B cell (primary cell): Measurements from ENCODE around the gene ARID3A. TPM values are rescaled to one million over a fixed set of nuclear protein-coding genes. Genes with fewer than 3 reads are reported as not detected.

ENCODE experiments used
- ATAC-seq: fragments of 200-7000 bp; cut with Tn5 transposase; one replicate; pipeline ENCODE4 v1.10.0; 2021; ENCODE audit warnings: low read depth, mild to moderate bottlenecking, moderate number of reproducible peaks, moderate library complexity
- CTCF ChIA-PET: fragments of 350-600 bp; sonication (Branson Sonifier 250); formaldehyde crosslinking; loops from one replicate; lab custom pipeline; 2021; ENCODE audit warnings: antibody characterized with exemption, inconsistent platforms; lab: Charles Lee
- POLR2A ChIA-PET: fragments of 350-600 bp; sonication (Branson Sonifier 250); formaldehyde crosslinking; loops from one replicate; lab custom pipeline; 2021; ENCODE audit warnings: antibody characterized with exemption; lab: Charles Lee
- DNase-seq: peaks from one replicate; pipeline ENCODE4 v3.0.0; 2013
- H2AFZ ChIP-seq: 2 replicates; pipeline ENCODE4 v1.6.1; 2012; ENCODE audit warnings: mild to moderate bottlenecking, low read depth, low read length; ENCODE audit not compliant: insufficient read depth, poor library complexity, severe bottlenecking
- H3K27ac ChIP-seq, 2 donors: 1 replicate in 1 of 2; 2 replicates in 1 of 2; pipeline ENCODE4 v1.5.1; 2012 to 2013; ENCODE audit warnings: low read length in 2 of 2, mild to moderate bottlenecking in 2 of 2, moderate library complexity in 1 of 2
- H3K27me3 ChIP-seq, 4 experiments: fragments of 200-600 bp in 1 of 4; sonication (generic) in 1 of 4; replicated peaks in 1 of 4; 1 replicate in 2 of 4; 2 replicates in 2 of 4; pipeline versions ENCODE4 v1.6.1 to v1.7.0; 2013 to 2016; ENCODE audit warnings: low read length in 3 of 4, mild to moderate bottlenecking in 2 of 4, mixed read lengths in 1 of 4, moderate library complexity in 1 of 4; ENCODE audit not compliant: insufficient read depth in 4 of 4, control insufficient read depth in 3 of 4; ENCODE audit errors: control extremely low read depth in 1 of 4
- H3K36me3 ChIP-seq, 2 experiments: replicated peaks in 1 of 2; 1 replicate in 1 of 2; 2 replicates in 1 of 2; pipeline versions ENCODE4 v1.6.1 to v1.7.1; 2013; ENCODE audit warnings: low read length in 1 of 2; ENCODE audit not compliant: insufficient read depth in 2 of 2, control insufficient read depth in 1 of 2; ENCODE audit errors: control extremely low read depth in 1 of 2, extremely low read depth in 1 of 2
- H3K4me1 ChIP-seq, 2 donors: fragments of 200-600 bp in 1 of 2; sonication (generic) in 1 of 2; 1 replicate in 1 of 2; 2 replicates in 1 of 2; pipeline versions ENCODE4 v1.5.1 to v1.6.1; 2013 to 2017; ENCODE audit warnings: low read length in 2 of 2; ENCODE audit not compliant: control insufficient read depth in 2 of 2, insufficient read depth in 2 of 2
- H3K4me2 ChIP-seq: replicated peaks from 2 replicates; pipeline ENCODE3; 2012; ENCODE audit warnings: mild to moderate bottlenecking, low read depth, low read length; ENCODE audit not compliant: poor library complexity, severe bottlenecking
- H3K4me3 ChIP-seq, 5 experiments: fragments of 200-600 bp in 1 of 5; sonication (generic) in 1 of 5; 1 replicate in 3 of 5; 2 replicates in 2 of 5; pipeline versions ENCODE4 v1.5.1 to v1.7.0; 2011 to 2016; ENCODE audit warnings: low read length in 4 of 5, mild to moderate bottlenecking in 4 of 5, low read depth in 2 of 5, control low read depth in 1 of 5, moderate library complexity in 1 of 5; ENCODE audit not compliant: insufficient read depth in 1 of 5; ENCODE audit errors: control extremely low read depth in 1 of 5, extremely low read depth in 1 of 5
- H3K79me2 ChIP-seq: fragments of 200-600 bp; sonication (generic); one replicate; pipeline ENCODE4 v1.6.0; 2016; ENCODE audit warnings: low read length; ENCODE audit not compliant: control insufficient read depth, insufficient read depth
- H3K9ac ChIP-seq: fragments of 200-600 bp; sonication (generic); 2 replicates; pipeline ENCODE4 v1.6.1; 2017; ENCODE audit warnings: mild to moderate bottlenecking, low read length, moderate library complexity
- H3K9me3 ChIP-seq, 3 donors: one replicate each; pipeline versions ENCODE4 v1.6.1 to v1.7.1; 2013; ENCODE audit warnings: low read length in 2 of 3; ENCODE audit not compliant: control insufficient read depth in 2 of 3, insufficient read depth in 1 of 3; ENCODE audit errors: control extremely low read depth in 1 of 3
- H4K20me1 ChIP-seq: 2 replicates; pipeline ENCODE4 v1.6.0; 2012; ENCODE audit warnings: mild to moderate bottlenecking, low read length; ENCODE audit not compliant: insufficient read depth, control insufficient read depth, poor library complexity, severe bottlenecking
- H3K27ac Mint-ChIP-seq: one replicate; pipeline ENCODE4 v1.8.0; 2021; ENCODE audit warnings: mixed read lengths
- H3K27me3 Mint-ChIP-seq: one replicate; pipeline ENCODE4 v1.8.0; 2021; ENCODE audit warnings: mixed read lengths
- H3K4me1 Mint-ChIP-seq: one replicate; pipeline ENCODE4 v1.8.0; 2021; ENCODE audit warnings: mixed read lengths
- H3K4me3 Mint-ChIP-seq: one replicate; pipeline ENCODE4 v1.8.0; 2021; ENCODE audit warnings: mixed read lengths
- H3K9me3 Mint-ChIP-seq: one replicate; pipeline ENCODE4 v1.8.0; 2022; ENCODE audit warnings: mixed read lengths; ENCODE audit not compliant: insufficient read depth
- CTCF ChIP-seq: fragments of 200-600 bp; IDR thresholded peaks from one replicate; pipeline ENCODE4 v1.8.0; 2022; ENCODE audit warnings: antibody characterized with exemption, mild to moderate bottlenecking
- EZH2 ChIP-seq: IDR thresholded peaks from 2 replicates; pipeline ENCODE4 v1.6.1; 2012; ENCODE audit warnings: borderline replicate concordance, low read depth, mild to moderate bottlenecking, moderate library complexity, low read length; ENCODE audit not compliant: insufficient read depth, poor library complexity, severe bottlenecking
- WGBS: methylation state at CpG from one replicate; pipeline ENCODE4 v1.1.5; 2013; ENCODE audit warnings: missing lambda C conversion rate; ENCODE audit not compliant: insufficient coverage; 5-methylcytosine and 5-hydroxymethylcytosine counted together
- intact Hi-C: fragments of 100-400 bp; cut with micrococcal nuclease; formaldehyde crosslinking; loops from one replicate; pipeline ENCODE4 v1.10.0; 2022
- polyA plus RNA-seq: library from polyadenylated mRNA; depleted of rRNA; stranded (reverse); fragments of >200 nt; gene quantifications from 2 replicates; pipeline ENCODE4 v1.2.3, GENCODE V29; 2012
- total RNA-seq, 2 donors: library from RNA; stranded (reverse); fragments of 120-200 nt in 1 of 2; gene quantifications; 1 replicate in 1 of 2; 2 replicates in 1 of 2; pipeline versions ENCODE4 v1.2.3 to v1.2.4, GENCODE V29; 2013 to 2022

ARID3A gene
- total and polyA plus RNA-seq, 2 donors (not counting 1 experiment from before 2014, with no cell fraction given) = 22.9 to 60.5 TPM

DNA sequence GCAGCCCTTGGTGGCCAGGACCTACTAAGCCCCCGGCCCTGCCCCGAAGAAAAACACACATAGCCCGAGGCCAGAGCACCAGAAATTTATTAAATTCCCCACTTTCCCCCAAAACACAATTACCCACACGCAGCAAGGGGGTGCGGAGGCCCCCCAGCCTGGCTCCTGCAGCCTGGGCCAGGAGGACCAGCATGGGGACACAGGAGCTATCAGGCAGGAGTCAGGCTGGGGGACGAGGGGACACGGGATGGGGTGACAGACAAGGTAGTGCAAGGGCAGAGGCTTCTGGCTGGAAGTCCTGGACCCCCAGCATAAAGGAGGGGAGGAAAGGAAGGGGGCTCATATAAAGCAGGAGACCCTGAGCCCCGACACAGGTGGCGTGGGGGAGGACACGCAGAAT, 29.4 kb upstream of the ARID3A start:
- intact Hi-C loops = no loop called here
- Histone ChIP-seq H3K36me3 (peaks cover 0 to 39% of the 10 kb centered on the region in 2 experiments), H3K9me3 (no peaks in the 10 kb centered on the region), H2AFZ (no peak overlapping the region), H3K27me3 (no peaks in the 10 kb centered on the region), H3K4me1 (peaks cover 5 to 25% of the 10 kb centered on the region in 2 donors), H3K4me3 (no peak overlapping the region), H3K79me2 (peaks cover 19% of the 10 kb centered on the region), H3K27ac (no peak overlapping the region), H3K4me2 (no peak overlapping the region), H4K20me1 (peaks cover 46% of the 10 kb centered on the region), H3K9ac (no peak overlapping the region)
- no peaks in the 10 kb centered on the region for H3K27me3 Mint-ChIP-seq
- 89% methylated on average over 6 of the region's 10 CpGs for WGBS
- DNase-seq = no peak
- CTCF ChIA-PET = interaction anchor here (1.5 kb wide), 1 partner anchor 11 kb away, joined by 4 read pairs; no protein-coding TSS in a partner anchor
- peak overlapping the region; percentile 32 for H3K27ac Mint-ChIP-seq
- H3K4me1 Mint-ChIP-seq = peaks cover 25% of the 10 kb centered on the region
- no peak overlapping the region for H3K4me3 Mint-ChIP-seq
- POLR2A ChIA-PET = interaction anchor here (1.8 to 2.0 kb wide), 2 partner anchors 10 to 12 kb away, joined by 4 to 9 read pairs; no protein-coding TSS in a partner anchor
- no peak for ATAC-seq
- no peaks in the 10 kb centered on the region for H3K9me3 Mint-ChIP-seq
- TF ChIP-seq CTCF = no peak
- no peak for TF ChIP-seq EZH2

GRCh38 chr19:896999-897398, 28.8 kb upstream of the ARID3A start:
- H3K4me1 Mint-ChIP-seq = peaks cover 25% of the 10 kb centered on the region
- Histone ChIP-seq H3K27ac (no peak overlapping the region), H3K4me3 (no peak overlapping the region), H3K27me3 (no peaks in the 10 kb centered on the region), H3K79me2 (peaks cover 20% of the 10 kb centered on the region), H3K9me3 (no peaks in the 10 kb centered on the region), H2AFZ (no peak overlapping the region), H3K36me3 (peaks cover 0 to 45% of the 10 kb centered on the region in 2 experiments), H3K4me2 (no peak overlapping the region), H3K9ac (no peak overlapping the region), H3K4me1 (peaks cover 3 to 22% of the 10 kb centered on the region in 2 donors), H4K20me1 (peaks cover 48% of the 10 kb centered on the region)
- DNase-seq = no peak
- no peaks in the 10 kb centered on the region for H3K27me3 Mint-ChIP-seq
- H3K27ac Mint-ChIP-seq = no peak overlapping the region
- intact Hi-C loops = no loop called here
- TF ChIP-seq EZH2 (no peak), CTCF (no peak)
- CTCF ChIA-PET = interaction anchor here (1.3 to 1.5 kb wide), 3 partner anchors 11 to 33 kb away, joined by 4 to 5 read pairs (median 4); no protein-coding TSS in a partner anchor
- no peak overlapping the region for H3K4me3 Mint-ChIP-seq
- POLR2A ChIA-PET = interaction anchor here (1.8 to 2.0 kb wide), 2 partner anchors 10 to 12 kb away, joined by 4 to 9 read pairs; no protein-coding TSS in a partner anchor
- ATAC-seq = no peak
- WGBS = 99% methylated on average over 9 of the region's 11 CpGs
- no peaks in the 10 kb centered on the region for H3K9me3 Mint-ChIP-seq
